ENCODE measurements around the gene DMBT1.
"Not testable (repeated sequence)": the region's sequence is repeated elsewhere in the genome, so short reads cannot be mapped to it uniquely, and the experiment has no call there.

DMBT1 gene

DNA sequence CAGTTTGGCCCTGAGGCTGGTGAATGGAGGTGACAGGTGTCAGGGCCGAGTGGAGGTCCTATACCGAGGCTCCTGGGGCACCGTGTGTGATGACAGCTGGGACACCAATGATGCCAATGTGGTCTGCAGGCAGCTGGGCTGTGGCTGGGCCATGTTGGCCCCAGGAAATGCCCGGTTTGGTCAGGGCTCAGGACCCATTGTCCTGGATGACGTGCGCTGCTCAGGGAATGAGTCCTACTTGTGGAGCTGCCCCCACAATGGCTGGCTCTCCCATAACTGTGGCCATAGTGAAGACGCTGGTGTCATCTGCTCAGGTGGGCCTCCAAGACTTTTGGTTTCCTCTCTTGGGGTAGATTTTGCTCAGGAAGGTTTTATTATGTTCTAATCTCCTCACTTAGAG, 25.5 kb downstream of the DMBT1 start:
- not testable (repeated sequence) for DNase-seq (ENCODE audit: low read depth)

DNA sequence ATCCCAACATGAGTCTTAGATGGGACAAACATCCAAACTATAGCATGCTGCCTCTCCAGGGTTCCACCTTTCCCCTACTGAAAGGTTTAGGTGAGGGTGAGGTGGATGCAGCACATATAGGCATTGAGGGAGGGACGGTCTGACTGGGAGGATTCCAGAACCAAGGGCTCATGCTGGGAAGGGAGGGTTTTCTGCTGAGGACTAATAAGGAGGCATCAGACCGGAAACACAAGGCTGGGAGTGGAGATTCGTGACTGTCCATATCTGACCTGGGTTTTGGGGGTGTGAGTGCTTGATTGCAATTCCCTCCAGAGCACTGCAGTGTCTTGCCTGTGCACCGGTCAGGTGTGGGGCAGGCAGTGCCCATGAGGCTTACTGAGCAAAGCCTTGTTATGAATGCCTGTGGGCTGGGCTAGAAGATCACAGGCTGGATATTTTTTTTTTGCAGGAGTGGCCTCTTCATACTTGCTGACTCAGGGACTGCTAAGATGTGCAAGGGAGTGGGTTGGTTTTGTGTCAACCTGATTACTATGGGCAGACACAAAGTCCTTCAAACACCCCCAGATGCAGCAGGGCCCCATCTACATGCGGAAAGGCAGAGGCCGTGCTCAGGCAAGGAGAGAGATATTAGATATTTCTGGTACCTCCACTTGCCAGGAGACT, 26.7 kb downstream of the DMBT1 start:
- no peak for DNase-seq (ENCODE audit: low read depth)

DNA sequence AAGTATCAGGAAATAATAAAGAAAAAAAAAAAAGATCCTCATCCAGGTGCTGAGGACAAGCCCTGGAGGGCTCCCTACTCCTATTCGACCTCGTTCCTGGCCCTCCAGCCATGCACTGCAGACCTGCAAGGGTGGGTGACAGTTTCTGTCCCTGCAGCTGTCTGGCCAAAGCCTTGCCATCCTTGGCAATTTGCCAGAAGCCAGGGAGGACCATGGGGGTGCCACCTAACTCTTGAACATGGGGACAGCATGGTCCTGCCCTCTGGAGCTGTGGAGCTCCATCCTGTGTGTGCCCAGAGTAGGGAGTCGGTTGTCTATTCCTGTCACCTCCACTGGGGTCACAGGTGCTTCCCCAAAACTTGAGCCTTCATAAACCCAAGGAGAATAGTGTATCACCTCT, 27.8 kb downstream of the DMBT1 start:
- no peak for DNase-seq (ENCODE audit: low read depth)

DNA sequence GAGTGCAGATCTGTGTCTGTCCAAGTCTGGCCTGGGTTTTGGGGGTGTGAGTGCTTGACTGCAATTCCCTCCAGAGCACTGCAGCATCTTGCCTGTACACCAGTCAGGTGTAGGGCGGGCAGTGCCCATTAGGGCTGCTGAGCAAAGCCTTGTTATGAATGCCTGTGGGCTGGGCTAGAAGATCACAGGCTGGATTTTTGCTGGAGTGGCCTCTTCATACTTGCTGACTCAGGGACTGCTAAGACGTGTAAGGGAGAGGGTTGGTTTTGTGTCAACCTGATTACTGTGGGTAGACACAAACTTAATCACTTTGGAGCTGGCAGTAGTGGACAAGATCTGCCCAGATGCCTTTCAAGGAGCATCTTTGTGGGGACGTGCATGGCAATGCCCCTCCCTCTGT, 29.6 kb downstream of the DMBT1 start:
- DNase-seq (ENCODE audit: low read depth): no peak

DNA sequence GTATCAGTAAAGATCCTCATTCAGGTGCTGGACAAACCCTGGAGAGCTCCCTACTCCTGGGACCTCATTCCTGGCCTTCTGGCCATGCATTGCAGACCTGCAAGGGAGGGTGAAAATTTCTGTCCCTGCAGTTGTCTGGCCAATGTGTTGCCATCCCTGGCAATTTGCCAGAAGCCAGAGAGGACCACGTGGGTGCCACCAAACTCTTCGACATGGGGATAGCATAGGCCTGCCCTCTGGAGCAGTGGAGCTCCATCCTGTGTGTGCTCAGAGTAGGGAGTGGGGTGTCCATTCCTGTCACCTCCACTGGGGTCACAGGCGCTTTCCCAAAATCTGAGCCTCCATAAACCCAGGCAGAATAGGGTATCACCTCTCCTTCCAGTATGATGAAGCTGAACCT, 31.2 kb downstream of the DMBT1 start:
- DNase-seq (ENCODE audit: low read depth): no peak

DNA sequence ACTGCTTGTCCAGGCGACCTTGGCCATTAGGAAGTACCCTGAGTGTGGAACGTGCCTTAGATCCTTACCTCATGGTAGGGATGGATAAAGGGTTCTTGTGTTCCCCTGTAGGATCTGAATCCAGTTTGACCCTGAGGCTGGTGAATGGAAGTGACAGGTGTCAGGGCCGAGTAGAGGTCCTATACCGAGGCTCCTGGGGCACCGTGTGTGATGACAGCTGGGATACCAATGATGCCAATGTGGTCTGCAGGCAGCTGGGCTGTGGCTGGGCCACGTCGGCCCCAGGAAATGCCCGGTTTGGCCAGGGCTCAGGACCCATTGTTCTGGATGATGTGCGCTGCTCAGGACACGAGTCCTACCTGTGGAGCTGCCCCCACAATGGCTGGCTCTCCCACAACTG, 31.6 kb downstream of the DMBT1 start:
- no peak for DNase-seq (ENCODE audit: low read depth)

DNA sequence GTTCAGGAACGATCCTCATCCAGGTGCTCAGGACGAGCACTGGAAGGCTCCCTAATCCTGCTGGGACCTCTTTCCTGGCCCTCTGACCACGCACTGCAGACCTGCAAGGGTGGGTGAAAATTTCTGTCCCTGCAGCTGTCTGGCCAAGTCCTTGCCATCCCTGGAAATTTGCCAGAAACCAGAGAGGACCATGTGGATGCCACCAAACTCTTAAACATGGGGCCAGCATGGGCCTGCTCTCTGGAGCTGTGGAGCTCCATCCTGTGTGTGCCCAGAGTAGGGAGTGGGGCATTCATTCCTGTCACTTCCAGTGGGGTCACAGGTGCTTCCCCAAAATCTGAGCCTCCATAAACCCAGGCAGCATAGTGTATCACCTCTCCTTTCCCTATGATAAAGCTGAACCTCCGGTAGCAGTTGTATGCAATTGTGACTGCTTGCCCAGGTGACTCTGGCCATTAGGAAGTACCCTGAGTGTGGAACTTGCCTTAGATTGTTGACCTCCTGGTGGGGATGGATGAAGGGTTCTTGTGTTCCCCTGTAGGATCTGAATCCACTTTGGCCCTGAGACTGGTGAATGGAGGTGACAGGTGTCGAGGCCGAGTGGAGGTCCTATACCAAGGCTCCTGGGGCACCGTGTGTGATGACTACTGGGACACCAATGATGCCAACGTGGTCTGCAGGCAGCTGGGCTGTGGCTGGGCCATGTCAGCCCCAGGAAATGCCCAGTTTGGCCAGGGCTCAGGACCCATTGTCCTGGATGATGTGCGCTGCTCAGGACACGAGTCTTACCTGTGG, 57.1 kb downstream of the DMBT1 start:
- no peak for DNase-seq (ENCODE audit: low read depth)

DNA sequence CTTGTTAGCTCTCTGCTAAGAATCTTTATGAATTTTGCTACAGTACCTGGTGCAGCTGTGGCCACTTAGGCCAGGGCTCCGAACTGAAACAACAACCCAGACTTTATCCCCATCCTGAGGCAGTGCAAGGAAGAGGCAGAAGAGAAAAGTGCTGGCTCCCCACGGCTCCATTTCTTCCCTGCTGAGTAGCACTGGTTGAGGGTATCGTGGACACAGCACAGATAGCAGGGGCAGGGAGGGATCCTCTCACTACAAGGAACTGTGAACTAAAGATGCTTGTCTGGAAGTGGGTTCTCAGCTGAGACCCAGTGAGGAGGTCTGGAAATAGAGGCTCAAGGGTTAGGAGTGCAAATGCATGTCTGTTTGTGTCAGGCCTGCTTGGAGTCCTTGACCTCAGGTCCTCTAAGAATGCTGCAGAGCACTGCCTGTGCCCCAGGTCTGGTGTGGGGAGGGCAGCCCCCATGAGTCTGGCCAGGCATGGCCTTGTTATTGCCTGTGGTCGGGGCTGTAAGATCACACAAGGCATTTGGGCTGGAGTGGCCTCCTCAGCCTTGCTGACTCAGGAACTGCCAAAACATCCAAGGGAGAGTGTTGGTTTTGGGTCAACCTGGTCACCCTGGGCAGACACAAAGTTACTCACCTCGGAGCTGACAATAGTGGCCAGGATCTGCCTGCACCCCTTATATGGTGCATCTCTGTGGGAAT, 58.1 kb downstream of the DMBT1 start:
- DNase-seq (ENCODE audit: low read depth): no peak

DNA sequence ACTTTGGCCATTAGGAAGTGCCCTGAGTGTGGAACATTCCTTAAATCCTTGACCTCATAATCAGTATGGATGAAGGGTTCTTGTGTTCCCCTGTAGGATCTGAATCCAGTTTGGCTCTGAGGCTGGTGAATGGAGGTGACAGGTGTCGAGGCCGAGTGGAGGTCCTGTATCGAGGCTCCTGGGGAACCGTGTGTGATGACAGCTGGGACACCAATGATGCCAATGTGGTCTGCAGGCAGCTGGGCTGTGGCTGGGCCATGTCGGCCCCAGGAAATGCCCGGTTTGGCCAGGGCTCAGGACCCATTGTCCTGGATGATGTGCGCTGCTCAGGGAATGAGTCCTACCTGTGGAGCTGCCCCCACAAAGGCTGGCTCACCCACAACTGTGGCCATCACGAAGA, 60.4 kb downstream of the DMBT1 start:
- DNase-seq (ENCODE audit: low read depth): not testable (repeated sequence)

DNA sequence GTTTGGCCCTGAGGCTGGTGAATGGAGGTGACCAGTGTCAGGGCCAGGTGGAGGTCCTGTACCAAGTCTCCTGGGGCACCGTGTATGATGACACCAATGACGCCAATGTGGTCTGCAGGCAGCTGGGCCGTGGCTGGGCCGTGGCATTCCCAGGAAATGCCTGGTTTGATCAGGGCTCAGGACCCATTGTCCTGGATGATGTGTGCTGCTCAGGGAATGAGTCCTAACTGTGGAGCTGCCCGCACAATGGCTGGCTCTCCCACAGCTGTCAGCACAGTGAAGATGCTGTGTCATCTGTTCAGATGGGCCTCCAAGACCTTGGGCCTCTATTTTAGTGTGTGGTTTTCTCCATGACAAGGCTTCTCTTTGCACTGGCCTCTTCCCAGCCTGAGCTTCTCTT, 64.0 kb downstream of the DMBT1 start:
- DNase-seq (ENCODE audit: low read depth): no peak

DNA sequence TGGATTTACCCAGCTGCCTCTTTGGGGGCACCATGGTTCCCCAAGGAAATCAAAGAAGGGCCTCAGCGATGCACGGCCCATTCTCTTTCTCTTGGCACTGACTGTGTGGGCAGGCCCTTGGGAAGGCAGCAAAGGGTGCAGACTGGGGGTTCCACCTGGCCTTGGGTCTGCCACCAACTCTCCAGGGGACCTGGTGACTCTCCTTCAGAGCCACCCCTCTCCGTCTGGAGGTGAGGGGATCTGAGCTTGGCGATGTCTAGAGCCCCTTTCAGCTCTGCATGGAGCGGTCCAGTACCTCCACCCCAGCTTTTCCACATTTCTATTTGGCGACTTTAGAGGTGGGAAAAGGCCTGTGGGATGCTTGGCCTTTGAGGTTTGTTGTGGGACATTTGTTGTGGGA, 70.0 kb downstream of the DMBT1 start:
- no peak for DNase-seq (ENCODE audit: low read depth)

DNA sequence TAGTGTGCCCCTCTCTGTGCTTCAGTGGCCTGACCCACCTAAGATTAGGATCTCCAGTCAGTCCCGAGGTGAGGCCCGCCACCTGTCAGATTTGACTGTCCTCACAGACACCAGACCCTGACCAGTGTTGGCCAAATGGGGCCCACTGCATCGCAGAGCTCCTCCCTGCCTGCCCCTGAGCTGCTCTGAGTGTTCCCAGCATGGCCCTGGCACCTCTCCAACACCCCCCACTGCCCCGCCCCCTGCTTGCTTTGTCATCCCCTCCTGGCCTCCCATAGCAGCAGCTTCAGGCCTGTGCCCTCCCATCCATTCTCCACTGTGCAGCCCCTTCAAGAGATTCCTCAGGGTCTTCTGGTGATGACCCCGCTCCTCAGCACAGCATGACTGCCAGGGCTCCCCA, 71.5 kb downstream of the DMBT1 start:
- no peak for DNase-seq (ENCODE audit: low read depth)

DNA sequence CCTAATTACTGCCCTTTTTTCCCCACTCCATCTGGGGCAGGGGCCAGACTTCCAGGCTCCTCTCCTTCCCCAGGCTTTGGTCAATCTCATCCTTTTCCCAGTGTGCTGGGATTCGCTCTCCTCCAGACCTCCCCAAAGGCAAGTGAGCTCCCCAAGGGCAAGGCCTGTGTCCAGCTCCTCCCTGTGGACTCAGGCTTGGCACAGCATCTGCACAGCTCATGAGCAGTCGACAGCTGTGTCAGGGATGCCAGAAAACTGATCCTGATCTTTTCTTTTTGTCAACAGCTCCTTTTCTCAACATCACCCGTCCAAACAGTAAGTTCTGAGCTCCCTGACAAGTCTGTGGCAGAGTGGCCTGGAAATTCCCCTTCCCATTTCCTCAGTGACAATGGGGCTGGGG, 72.0 kb downstream of the DMBT1 start:
- no peak for DNase-seq (ENCODE audit: low read depth)

DNA sequence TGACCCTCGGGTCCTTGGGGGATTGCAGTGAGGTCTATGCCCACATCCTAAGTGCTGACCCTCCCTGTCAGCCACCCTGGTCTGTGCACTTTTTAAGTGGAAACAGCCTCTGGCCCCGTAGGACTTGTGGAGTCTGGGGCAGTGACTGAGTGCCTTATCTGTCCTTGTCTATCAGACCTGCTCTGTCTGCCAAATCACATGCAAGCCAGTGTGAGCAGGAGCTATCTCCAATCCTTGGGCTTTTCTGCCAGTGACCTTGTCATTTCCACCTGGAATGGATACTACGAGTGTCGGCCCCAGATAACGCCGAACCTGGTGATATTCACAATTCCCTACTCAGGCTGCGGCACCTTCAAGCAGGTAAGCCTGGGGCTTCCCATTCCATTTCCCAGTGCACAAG, 76.4 kb downstream of the DMBT1 start:
- no peak for DNase-seq (ENCODE audit: low read depth)

DNA sequence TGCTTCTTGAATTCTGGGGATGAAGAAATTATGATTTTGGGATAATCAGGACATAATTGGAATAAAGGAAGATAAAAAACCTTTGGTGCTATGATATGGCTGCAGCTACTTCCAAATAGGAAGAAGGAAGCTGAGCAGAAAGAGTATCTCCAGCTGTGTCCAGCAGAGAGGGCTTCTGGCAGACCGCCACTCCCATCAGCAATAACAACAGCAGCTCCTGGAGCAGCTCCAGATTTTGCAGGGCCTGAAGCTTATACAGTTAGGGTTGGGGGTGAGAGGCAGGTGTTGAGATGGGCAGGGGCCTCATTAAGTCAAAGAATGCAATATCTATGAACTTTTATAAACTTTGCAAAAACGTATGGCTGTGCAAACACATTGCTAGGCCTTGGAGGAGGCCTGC, 76.8 kb downstream of the DMBT1 start:
- no peak for DNase-seq (ENCODE audit: low read depth)

DNA sequence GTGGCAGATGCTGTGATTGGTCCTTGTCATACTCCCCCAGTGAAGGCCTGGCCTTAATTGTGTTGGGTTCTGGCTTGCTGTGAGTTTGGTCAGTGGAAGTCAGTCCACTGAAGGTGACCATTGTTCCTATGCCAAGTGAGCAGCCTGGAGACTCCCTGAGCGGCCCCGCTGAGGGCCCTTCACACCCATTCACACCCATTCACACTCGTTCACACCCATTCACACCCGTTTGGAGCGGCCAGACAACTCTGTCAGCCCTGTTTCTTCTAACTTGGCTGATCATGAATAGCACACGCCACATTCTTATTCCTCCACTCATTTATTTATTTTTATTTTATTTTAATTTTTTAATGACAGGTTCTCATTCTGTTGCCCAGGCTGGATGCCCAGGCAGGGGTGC, 77.6 kb downstream of the DMBT1 start:
- DNase-seq (ENCODE audit: low read depth): no peak

DNA sequence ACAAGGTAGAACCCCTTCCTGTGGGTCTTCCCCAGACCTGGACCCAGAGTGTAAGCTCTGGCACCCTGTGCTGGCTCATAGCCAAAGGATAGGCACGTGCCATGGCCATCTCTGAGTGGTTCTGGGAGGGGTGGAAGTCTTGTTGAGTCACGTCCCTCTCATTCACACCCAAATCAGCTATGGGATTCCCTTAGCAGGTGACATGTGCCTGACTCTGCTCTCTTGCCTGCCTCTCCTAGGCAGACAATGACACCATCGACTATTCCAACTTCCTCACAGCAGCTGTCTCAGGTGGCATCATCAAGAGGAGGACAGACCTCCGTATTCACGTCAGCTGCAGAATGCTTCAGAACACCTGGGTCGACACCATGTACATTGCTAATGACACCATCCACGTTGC, 79.2 kb downstream of the DMBT1 start:
- DNase-seq (ENCODE audit: low read depth): no peak

DNA sequence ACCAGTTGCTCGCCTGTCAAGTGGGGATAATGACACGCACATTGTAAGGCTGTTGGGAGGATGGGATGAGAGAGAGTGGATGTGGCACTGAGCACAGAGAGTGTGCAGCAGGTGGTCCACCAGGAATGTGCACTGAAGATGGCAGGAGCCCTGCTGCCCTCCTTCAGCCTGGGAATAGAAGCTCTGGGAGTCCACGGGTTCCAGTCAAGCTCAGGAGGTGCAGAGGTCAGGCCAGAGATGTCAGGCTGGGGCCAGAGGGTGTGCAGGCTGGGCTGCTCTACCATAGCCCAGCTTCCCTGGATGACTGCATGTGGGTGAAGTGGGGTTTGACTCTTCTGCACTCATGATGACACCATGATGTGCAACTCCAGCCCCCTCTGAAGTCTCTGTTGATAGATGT, 80.4 kb downstream of the DMBT1 start:
- no peak for DNase-seq (ENCODE audit: low read depth)

DNA sequence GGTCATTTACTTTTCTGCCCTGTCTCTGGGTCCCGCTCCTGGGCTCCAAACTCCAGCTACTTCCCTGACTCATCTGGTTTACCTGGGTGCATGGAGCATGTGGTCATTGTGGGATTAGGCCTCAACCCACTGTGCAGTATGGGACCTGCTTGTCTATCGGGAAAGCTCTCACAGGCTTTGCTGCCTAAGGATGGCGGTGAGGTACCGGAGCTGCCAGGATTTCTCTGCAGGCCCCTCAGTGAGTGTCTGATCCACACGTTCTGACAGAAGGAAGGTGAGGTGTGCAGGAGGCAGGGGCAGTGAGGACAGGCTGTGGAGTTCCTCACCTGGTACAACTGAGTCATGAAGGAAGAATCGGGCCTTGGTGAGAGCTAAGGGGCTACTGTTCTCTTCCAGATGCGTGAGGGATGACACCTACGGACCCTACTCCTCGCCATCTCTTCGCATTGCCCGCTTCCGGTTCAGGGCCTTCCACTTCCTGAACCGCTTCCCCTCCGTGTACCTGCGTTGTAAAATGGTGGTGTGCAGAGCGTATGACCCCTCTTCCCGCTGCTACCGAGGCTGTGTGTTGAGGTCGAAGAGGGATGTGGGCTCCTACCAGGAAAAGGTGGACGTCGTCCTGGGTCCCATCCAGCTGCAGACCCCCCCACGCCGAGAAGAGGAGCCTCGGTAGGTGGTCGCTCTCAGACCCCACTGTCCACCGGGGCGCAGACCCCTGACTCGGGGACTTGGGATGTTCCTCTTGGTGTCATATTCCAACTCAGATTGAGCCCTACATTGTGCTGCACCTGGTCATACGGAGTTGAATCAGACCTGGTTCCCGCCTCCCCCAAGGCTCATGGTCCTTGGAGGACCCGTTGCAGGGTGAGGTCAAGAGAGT, 82.4 kb downstream of the DMBT1 start:
- DNase-seq (ENCODE audit: low read depth): no peak

DNA sequence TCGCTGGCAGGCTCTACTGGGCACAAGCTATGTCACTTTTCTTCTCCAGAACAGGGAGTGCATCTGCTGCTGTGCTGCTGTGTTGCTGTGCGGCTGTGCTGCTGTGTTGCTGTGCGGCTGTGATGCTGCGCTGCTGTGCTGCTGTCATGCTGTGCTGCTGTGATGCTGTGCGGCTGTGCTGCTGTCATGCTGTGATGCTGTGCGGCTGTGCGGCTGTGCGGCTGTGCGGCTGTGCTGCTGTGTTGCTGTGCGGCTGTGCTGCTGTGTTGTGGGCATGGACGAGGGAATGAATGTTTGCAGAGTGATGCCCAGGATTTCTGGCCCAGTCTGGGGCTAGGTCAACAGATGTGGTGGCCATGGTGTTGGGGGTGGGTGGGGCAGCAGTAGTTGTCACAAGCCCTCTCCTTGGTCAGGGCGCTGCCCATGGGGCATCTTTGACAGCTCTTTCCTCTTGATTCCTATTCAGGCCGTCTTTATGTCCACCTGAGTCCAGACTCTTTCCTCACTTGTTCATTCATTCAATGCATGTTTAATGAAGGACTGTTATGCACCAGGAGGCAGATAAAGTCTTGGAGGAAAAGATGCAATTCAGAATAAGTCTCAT, 83.5 kb downstream of the DMBT1 start:
- no peak for DNase-seq (ENCODE audit: low read depth)

DNA sequence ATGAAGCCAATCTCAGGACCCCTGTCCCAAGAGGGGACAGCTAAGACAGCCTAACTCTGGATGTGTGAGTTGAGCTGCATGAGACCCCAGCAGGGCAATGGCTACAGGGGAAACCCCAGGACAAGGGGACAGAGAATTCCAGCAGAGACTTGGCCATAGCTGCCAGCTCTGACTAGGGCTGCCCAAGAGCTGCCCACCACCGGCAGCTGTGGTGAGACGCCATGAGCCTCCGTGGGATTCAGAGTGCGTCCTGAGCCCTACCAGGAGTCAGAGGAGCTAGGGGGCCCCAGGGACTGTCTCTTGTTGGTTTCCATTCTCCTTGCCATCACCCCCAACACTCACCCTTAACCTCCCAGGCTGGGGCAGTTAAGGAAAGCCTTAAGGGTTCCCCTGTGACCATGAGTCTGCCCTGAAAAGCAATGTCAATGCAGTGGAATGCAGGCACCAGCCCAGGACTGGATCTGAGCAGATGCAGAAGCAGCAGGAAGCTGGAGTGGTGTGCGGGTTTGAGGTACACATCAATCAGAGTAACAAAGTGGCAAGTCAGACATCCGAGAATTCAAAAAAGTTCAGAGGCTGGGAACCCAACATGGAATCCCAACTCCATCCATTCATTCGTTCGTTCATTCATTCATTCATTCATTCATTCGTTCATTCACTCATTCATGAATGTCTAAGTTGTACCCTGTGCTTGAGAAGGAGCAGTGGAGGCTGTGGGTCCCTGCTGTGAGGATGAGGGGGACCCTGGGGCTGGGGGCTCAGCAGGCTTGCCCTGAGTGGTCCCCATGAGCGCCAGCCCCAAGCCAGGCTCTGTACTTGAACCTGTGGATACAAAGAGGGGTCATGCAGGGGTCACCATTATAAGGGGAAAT, 86.2 kb downstream of the DMBT1 start:
- no peak for DNase-seq (ENCODE audit: low read depth)

Data from T-helper 22 cell (primary cell).